ENCODE results near the gene AK3. TPM values are rescaled to one million over a fixed set of nuclear protein-coding genes. Genes with fewer than 3 reads are reported as not detected.
A peak's percentile ranks its signal among the peaks of the same experiment; 100 is the strongest.

Gene AK3
- total RNA-seq, 1 donor from 2014 or later, result 45.1 TPM

- peak within 1 kb of the TSS; percentile 87 for H3K27ac Mint-ChIP-seq (ENCODE audit: unreplicated experiment)
- H3K27me3 Mint-ChIP-seq (ENCODE audit: low read depth, unreplicated experiment), result no peaks in the 10 kb centered on the region
- peak within 1 kb of the TSS; percentile 66 for H3K27ac ChIP-seq (ENCODE audit: low read depth, low read length)
- H3K36me3 ChIP-seq (ENCODE audit: insufficient read depth, low read length), result no peaks in the 10 kb centered on the region
- H4K20me1 ChIP-seq (ENCODE audit: insufficient read depth, low read length), result no peaks in the 10 kb centered on the region
- H3K79me2 ChIP-seq (ENCODE audit: insufficient read depth, low read length), result peaks cover 8% of the 10 kb centered on the region
- FAIRE-seq (no peak), DNase-seq (ENCODE audit: low read depth) (peak; percentile 64)
- peak within 1 kb of the TSS; percentile 96 for H2AFZ ChIP-seq (ENCODE audit: low read depth, low read length)
- H3K36me3 Mint-ChIP-seq (ENCODE audit: low read depth, unreplicated experiment), result peaks cover 3% of the 10 kb centered on the region
- no peaks in the 10 kb centered on the region for H3K27me3 ChIP-seq (ENCODE audit: insufficient read depth, low read length)
- peak; percentile 11 for TF ChIP-seq CTCF (IDR thresholded peaks at IDR 0.05; ENCODE audit: insufficient read depth, low read depth, low read length)
- TF ChIP-seq EZH2 (IDR thresholded peaks at IDR 0.05; ENCODE audit: insufficient read depth, low read length), result no peak
- H3K4me3 Mint-ChIP-seq (ENCODE audit: unreplicated experiment), result peak within 1 kb of the TSS; percentile 90
- H3K9ac ChIP-seq (ENCODE audit: low read length), result peak within 1 kb of the TSS; percentile 85
- no peaks in the 10 kb centered on the region for H3K9me3 Mint-ChIP-seq (ENCODE audit: unreplicated experiment)
- peaks cover 32% of the 10 kb centered on the region for H3K4me1 Mint-ChIP-seq (ENCODE audit: low read depth, unreplicated experiment)
- peaks cover 27% of the 10 kb centered on the region for H3K4me1 ChIP-seq (ENCODE audit: insufficient read depth, low read length)
- H3K4me3 ChIP-seq (ENCODE audit: insufficient read depth, low read depth, low read length), result peak within 1 kb of the TSS; percentile 59
- H3K9me3 ChIP-seq (ENCODE audit: insufficient read depth, low read depth, low read length), result no peaks in the 10 kb centered on the region
- peak within 1 kb of the TSS; percentile 85 for H3K4me2 ChIP-seq (ENCODE audit: low read length)
Measured at GRCh38 chr9:4662108-4662988, 78.7 kb downstream of the AK3 start, which contains the start of gene PLPP6. Gene PLPP6 (plus strand): TSS chr9:4662294. CDS start chr9:4662376, 82 bp downstream.

GRCh38 chr9:4661611-4662010, 79.4 kb downstream of the AK3 start:
- Histone ChIP-seq H3K27me3 (ENCODE audit: insufficient read depth, low read length) (no peaks in the 10 kb centered on the region), H3K27ac (ENCODE audit: low read depth, low read length) (peak overlapping the region; percentile 66), H2AFZ (ENCODE audit: low read depth, low read length) (peak overlapping the region; percentile 96), H3K4me1 (ENCODE audit: insufficient read depth, low read length) (peaks cover 27% of the 10 kb centered on the region), H3K4me2 (ENCODE audit: low read length) (peak overlapping the region; percentile 85), H4K20me1 (ENCODE audit: insufficient read depth, low read length) (no peaks in the 10 kb centered on the region), H3K9ac (ENCODE audit: low read length) (peak overlapping the region; percentile 85), H3K9me3 (ENCODE audit: insufficient read depth, low read depth, low read length) (no peaks in the 10 kb centered on the region), H3K4me3 (ENCODE audit: insufficient read depth, low read depth, low read length) (peak overlapping the region; percentile 59), H3K79me2 (ENCODE audit: insufficient read depth, low read length) (peaks cover 8% of the 10 kb centered on the region), H3K36me3 (ENCODE audit: insufficient read depth, low read length) (no peaks in the 10 kb centered on the region)
- Mint-ChIP-seq H3K4me3 (ENCODE audit: unreplicated experiment) (peak overlapping the region; percentile 90), H3K36me3 (ENCODE audit: low read depth, unreplicated experiment) (peaks cover 3% of the 10 kb centered on the region), H3K4me1 (ENCODE audit: low read depth, unreplicated experiment) (peaks cover 32% of the 10 kb centered on the region), H3K9me3 (ENCODE audit: unreplicated experiment) (no peaks in the 10 kb centered on the region), H3K27me3 (ENCODE audit: low read depth, unreplicated experiment) (no peaks in the 10 kb centered on the region), H3K27ac (ENCODE audit: unreplicated experiment) (peak overlapping the region; percentile 60)
- no peak for TF ChIP-seq CTCF (IDR thresholded peaks at IDR 0.05; ENCODE audit: insufficient read depth, low read depth, low read length)
- TF ChIP-seq EZH2 (IDR thresholded peaks at IDR 0.05; ENCODE audit: insufficient read depth, low read length), result no peak
- DNase-seq (ENCODE audit: low read depth) (peak; percentile 68), FAIRE-seq (no peak)

All from astrocyte (in vitro differentiated cells and primary cell).